MCF 10A (cell line): ENCODE data around the gene KNTC1. TPM values are rescaled to one million over a fixed set of nuclear protein-coding genes. Genes with fewer than 3 reads are reported as not detected.
"Not testable (repeated sequence)": the region's sequence is repeated elsewhere in the genome, so short reads cannot be mapped to it uniquely, and the experiment has no call there.

Source experiments
- BruUV-seq: library from RNA; stranded (reverse); fragments of 400-500 nt; replicated peaks from 2 replicates; lab custom pipeline; 2021; lab: Mats Ljungman, UMichigan
- CTCF ChIA-PET: fragments of 300-600 bp; sonication (Branson Sonifier 250); formaldehyde crosslinking; extraction: SDS; loops from one replicate; lab custom pipeline; 2021; ENCODE audit warnings: antibody characterized with exemption, inconsistent platforms; lab: Yijun Ruan, JAX
- POLR2A ChIA-PET: fragments of 300-600, 350-650 bp; sonication (Branson Sonifier 250); formaldehyde crosslinking; extraction: SDS; loops from one replicate; lab custom pipeline; 2020; ENCODE audit warnings: antibody characterized with exemption, inconsistent platforms; lab: Yijun Ruan, JAX
- DNase-seq: peaks from one replicate; pipeline ENCODE4 v3.0.0-alpha.2; 2018; ENCODE audit not compliant: unreplicated experiment
- H3K27ac Mint-ChIP-seq: one replicate; pipeline ENCODE4 v1.8.0; 2022; ENCODE audit warnings: mild to moderate bottlenecking, low read depth, mixed read lengths; ENCODE audit not compliant: unreplicated experiment
- H3K27me3 Mint-ChIP-seq: one replicate; pipeline ENCODE4 v1.8.0; 2022; ENCODE audit warnings: mixed read lengths; ENCODE audit not compliant: insufficient read depth, unreplicated experiment
- H3K36me3 Mint-ChIP-seq: one replicate; pipeline ENCODE4 v1.8.0; 2022; ENCODE audit warnings: mild to moderate bottlenecking, moderate library complexity, mixed read lengths; ENCODE audit not compliant: insufficient read depth, unreplicated experiment
- H3K4me1 Mint-ChIP-seq: one replicate; pipeline ENCODE4 v1.8.0; 2022; ENCODE audit warnings: mixed read lengths; ENCODE audit not compliant: insufficient read depth, unreplicated experiment
- H3K4me3 Mint-ChIP-seq: one replicate; pipeline ENCODE4 v1.8.0; 2022; ENCODE audit warnings: mild to moderate bottlenecking, moderate library complexity, mixed read lengths; ENCODE audit not compliant: unreplicated experiment
- H3K9me3 Mint-ChIP-seq: one replicate; pipeline ENCODE4 v1.8.0; 2022; ENCODE audit warnings: mixed read lengths; ENCODE audit not compliant: unreplicated experiment
- CTCF ChIP-seq: fragments of 200-600 bp; IDR thresholded peaks from one replicate; pipeline ENCODE4 v1.8.0; 2022; ENCODE audit warnings: antibody characterized with exemption, mild to moderate bottlenecking; ENCODE audit not compliant: unreplicated experiment
- intact Hi-C: fragments of 100-400 bp; cut with micrococcal nuclease; formaldehyde crosslinking; loops from 2 replicates; pipeline ENCODE4 v1.14.1; 2022
- total RNA-seq: library from RNA; stranded (reverse); gene quantifications from 2 replicates; pipeline ENCODE4 v1.2.3, GENCODE V29; 2022

Gene KNTC1
- total RNA-seq, 1 experiment from 2014 or later = 26.1 TPM

DNA sequence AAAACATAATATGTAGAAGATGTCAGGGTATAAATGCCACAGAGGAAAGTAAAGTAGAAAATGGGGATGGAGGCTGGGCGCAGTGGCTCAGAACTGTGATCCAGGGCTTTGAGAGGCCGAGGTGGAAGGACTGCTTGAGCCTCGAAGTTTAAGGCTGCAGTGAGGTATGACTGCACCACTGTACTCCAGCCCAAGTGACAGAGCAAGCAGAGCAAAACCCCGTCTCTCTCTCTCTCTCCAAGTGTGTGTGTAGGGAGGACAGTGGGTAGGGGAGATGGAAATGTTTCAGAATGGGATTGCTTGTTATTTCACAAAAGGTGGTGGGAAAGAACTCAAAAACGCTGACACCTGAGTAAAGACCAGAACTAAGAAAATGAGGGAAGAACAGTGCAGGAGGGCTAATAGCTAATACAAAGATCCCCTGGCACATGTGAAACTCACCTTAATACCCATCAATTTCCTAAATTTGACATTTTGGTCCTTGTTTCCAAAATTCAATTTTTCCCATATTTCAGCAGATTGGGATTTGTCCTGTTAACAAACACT, 20.6 kb upstream of the KNTC1 start:
- H3K27ac Mint-ChIP-seq = no peak overlapping the region
- no peak for TF ChIP-seq CTCF
- intact Hi-C loops = no loop called here
- ChIA-PET POLR2A (interaction anchor here (11.3 kb wide), 1 partner anchor 17 kb away, joined by 271 read pairs; the partner anchor contains the start of genes KNTC1 and RSRC2), CTCF (no interaction called here)
- DNase-seq = no peak
- no peaks in the 10 kb centered on the region for H3K27me3 Mint-ChIP-seq
- peaks cover 99% of the 10 kb centered on the region for H3K36me3 Mint-ChIP-seq
- peaks cover 6% of the 10 kb centered on the region for H3K4me1 Mint-ChIP-seq
- no peaks in the 10 kb centered on the region for H3K9me3 Mint-ChIP-seq
- no TSS peak for BruUV-seq
- H3K4me3 Mint-ChIP-seq = no peak overlapping the region

- no peak for DNase-seq
- Mint-ChIP-seq H3K27me3 (no peaks in the 10 kb centered on the region), H3K9me3 (no peaks in the 10 kb centered on the region), H3K4me1 (peaks cover 6% of the 10 kb centered on the region), H3K36me3 (peaks cover 100% of the 10 kb centered on the region), H3K27ac (no peak overlapping the region), H3K4me3 (no peak overlapping the region)
- ChIA-PET CTCF (interaction anchor here (0.8 kb wide), 1 partner anchor 17 kb away, joined by 3 read pairs; no protein-coding TSS in a partner anchor), POLR2A (interaction anchor here (0.7 kb wide), 1 partner anchor 88 kb away, joined by 3 read pairs; no protein-coding TSS in a partner anchor)
- BruUV-seq = no TSS peak
- intact Hi-C loops = no loop called here
- no peak for TF ChIP-seq CTCF
Observed at GRCh38 chr12:122508163-122508562, 18.9 kb upstream of the KNTC1 start.

DNA sequence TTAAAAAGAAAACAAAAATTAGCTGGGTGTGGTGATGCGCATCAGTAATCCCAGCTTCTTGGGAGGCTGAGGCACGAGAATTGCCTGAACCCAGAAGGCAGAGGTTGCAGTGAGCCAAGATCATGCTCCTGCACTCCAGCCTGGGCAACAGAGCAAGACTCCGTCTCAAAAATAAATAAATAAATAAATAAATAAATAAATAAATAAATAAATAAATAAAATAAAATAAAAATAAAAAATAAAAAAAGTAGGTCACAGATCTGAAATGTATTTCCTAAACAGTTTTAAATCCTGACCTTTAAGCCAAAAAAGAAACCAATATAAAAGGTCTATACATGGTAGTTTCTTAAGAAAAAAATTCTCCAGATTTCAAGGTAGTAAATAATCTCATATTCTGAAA, 14.0 kb upstream of the KNTC1 start:
- H3K4me1 Mint-ChIP-seq, H3K27ac Mint-ChIP-seq, H3K27me3 Mint-ChIP-seq, BruUV-seq, DNase-seq, H3K9me3 Mint-ChIP-seq, intact Hi-C loops, H3K4me3 Mint-ChIP-seq: not testable (repeated sequence)
- H3K36me3 Mint-ChIP-seq = peaks cover 100% of the 10 kb centered on the region
- POLR2A ChIA-PET = interaction anchor here (0.6 to 5.2 kb wide), 6 partner anchors 9 to 25 kb away, joined by 3 to 37 read pairs (median 6); partner anchors contain the start of genes KNTC1, RSRC2 and ZCCHC8
- CTCF ChIA-PET = interaction anchor here (0.6 kb wide), 1 partner anchor 132 kb away, joined by 4 read pairs; no protein-coding TSS in a partner anchor

- intact Hi-C loops = no loop called here
- TF ChIP-seq CTCF = no peak
- H3K27ac Mint-ChIP-seq = no peak overlapping the region
- no peaks in the 10 kb centered on the region for H3K27me3 Mint-ChIP-seq
- ChIA-PET CTCF (no interaction called here), POLR2A (interaction anchor here (1.1 to 5.2 kb wide), 5 partner anchors 9 to 13 kb away, joined by 4 to 37 read pairs (median 7); partner anchors contain the start of genes KNTC1, RSRC2 and ZCCHC8)
- BruUV-seq = no TSS peak
- H3K4me1 Mint-ChIP-seq = peaks cover 11% of the 10 kb centered on the region
- H3K9me3 Mint-ChIP-seq = no peaks in the 10 kb centered on the region
- H3K4me3 Mint-ChIP-seq = no peak overlapping the region
- peaks cover 100% of the 10 kb centered on the region for H3K36me3 Mint-ChIP-seq
- no peak for DNase-seq
Observed at GRCh38 chr12:122513660-122514059, 13.4 kb upstream of the KNTC1 start.
